SJSA1 (cell line): Measurements from ENCODE around the gene LYPD4. TPM values are rescaled to one million over a fixed set of nuclear protein-coding genes. Genes with fewer than 3 reads are reported as not detected.

Experiments used
- DNase-seq, 2 experiments: peaks; one replicate each; pipeline ENCODE4 v3.0.0-alpha.2; 2015 to 2020; ENCODE audit warnings: low spot score in 2 of 2, low read depth in 1 of 2
- H3K27ac ChIP-seq: fragments of 250-450 bp; sonication (Bioruptor Pico); 2 replicates; pipeline ENCODE4 v1.5.1; 2020; ENCODE audit warnings: mild to moderate bottlenecking, moderate library complexity
- H3K27me3 ChIP-seq: fragments of 250-450 bp; sonication (Bioruptor Pico); replicated peaks from 2 replicates; pipeline ENCODE4 v1.5.1; 2020; ENCODE audit warnings: mild to moderate bottlenecking, moderate library complexity
- H3K36me3 ChIP-seq: fragments of 250-450 bp; sonication (Bioruptor Pico); 2 replicates; pipeline ENCODE4 v1.5.1; 2020; ENCODE audit warnings: mild to moderate bottlenecking
- H3K4me1 ChIP-seq: fragments of 250-450 bp; sonication (Bioruptor Pico); replicated peaks from 2 replicates; pipeline ENCODE4 v1.6.1; 2021; ENCODE audit warnings: mild to moderate bottlenecking
- H3K4me3 ChIP-seq: fragments of 250-450 bp; sonication (Bioruptor Pico); 2 replicates; pipeline ENCODE4 v1.5.1; 2020; ENCODE audit warnings: mild to moderate bottlenecking
- H3K9me3 ChIP-seq: fragments of 250-450 bp; sonication (Bioruptor Pico); replicated peaks from 2 replicates; pipeline ENCODE4 v1.5.1; 2020; ENCODE audit warnings: mild to moderate bottlenecking
- total RNA-seq: library from RNA; depleted of rRNA; stranded (reverse); fragments of >200 nt; shearing (Covaris generic); gene quantifications from 2 replicates; pipeline ENCODE4 v1.2.3, GENCODE V29; 2014

LYPD4 gene
- total RNA-seq, 1 experiment from 2014 or later, result not detected

GRCh38 chr19:41853344-41853743 lies 8.9 kb upstream of the LYPD4 start:
- DNase-seq, result no peak
- H3K4me3 ChIP-seq, result no peak overlapping the region
- no peaks in the 10 kb centered on the region for H3K36me3 ChIP-seq
- H3K9me3 ChIP-seq, result no peaks in the 10 kb centered on the region
- no peak overlapping the region for H3K27ac ChIP-seq
- peaks cover 71% of the 10 kb centered on the region for H3K27me3 ChIP-seq
- no peaks in the 10 kb centered on the region for H3K4me1 ChIP-seq

GRCh38 chr19:41851456-41851855 lies 7.0 kb upstream of the LYPD4 start:
- peaks cover 59% of the 10 kb centered on the region for H3K27me3 ChIP-seq
- H3K9me3 ChIP-seq, result no peaks in the 10 kb centered on the region
- no peak for DNase-seq
- no peak overlapping the region for H3K4me3 ChIP-seq
- H3K4me1 ChIP-seq, result no peaks in the 10 kb centered on the region
- H3K27ac ChIP-seq, result no peak overlapping the region
- H3K36me3 ChIP-seq, result no peaks in the 10 kb centered on the region

GRCh38 chr19:41850381-41850780 lies 5.9 kb upstream of the LYPD4 start:
- Histone ChIP-seq H3K27ac (no peak overlapping the region), H3K27me3 (peaks cover 57% of the 10 kb centered on the region)

GRCh38 chr19:41849067-41849466 lies 4.6 kb upstream of the LYPD4 start:
- H3K27me3 ChIP-seq, result peaks cover 46% of the 10 kb centered on the region

More at GRCh38 chr19:41850381-41850780, 5.9 kb upstream of the LYPD4 start:
- no peak overlapping the region for H3K4me3 ChIP-seq
- H3K36me3 ChIP-seq, result no peaks in the 10 kb centered on the region
- no peak for DNase-seq
- H3K4me1 ChIP-seq, result no peaks in the 10 kb centered on the region
- no peaks in the 10 kb centered on the region for H3K9me3 ChIP-seq

GRCh38 chr19:41848666-41849065 lies 4.2 kb upstream of the LYPD4 start:
- DNase-seq, result no peak

More at GRCh38 chr19:41849067-41849466, 4.6 kb upstream of the LYPD4 start:
- Histone ChIP-seq H3K4me3 (no peak overlapping the region), H3K27ac (no peak overlapping the region), H3K36me3 (no peaks in the 10 kb centered on the region), H3K4me1 (no peaks in the 10 kb centered on the region), H3K9me3 (no peaks in the 10 kb centered on the region)
- DNase-seq, result no peak

GRCh38 chr19:41847351-41848105 lies 3.0 kb upstream of the LYPD4 start:
- Histone ChIP-seq H3K4me3 (no peak overlapping the region), H3K4me1 (no peaks in the 10 kb centered on the region), H3K27me3 (peaks cover 30% of the 10 kb centered on the region), H3K9me3 (no peaks in the 10 kb centered on the region), H3K27ac (no peak overlapping the region), H3K36me3 (no peaks in the 10 kb centered on the region)
- no peak for DNase-seq

More at GRCh38 chr19:41848666-41849065, 4.2 kb upstream of the LYPD4 start:
- Histone ChIP-seq H3K36me3 (no peaks in the 10 kb centered on the region), H3K4me1 (no peaks in the 10 kb centered on the region), H3K9me3 (no peaks in the 10 kb centered on the region), H3K27ac (no peak overlapping the region), H3K4me3 (no peak overlapping the region), H3K27me3 (peaks cover 42% of the 10 kb centered on the region)

- Histone ChIP-seq H3K4me1 (no peaks in the 10 kb centered on the region), H3K36me3 (no peaks in the 10 kb centered on the region), H3K27me3 (peaks cover 23% of the 10 kb centered on the region), H3K9me3 (no peaks in the 10 kb centered on the region), H3K4me3 (no peak overlapping the region), H3K27ac (no peak overlapping the region)
- DNase-seq, result no peak
Observed at GRCh38 chr19:41845051-41845590, 638 bp upstream of the LYPD4 start.

- DNase-seq, result no peak
- H3K4me3 ChIP-seq, result no peak within 1 kb of the TSS
- no peaks in the 10 kb centered on the region for H3K4me1 ChIP-seq
- no peaks in the 10 kb centered on the region for H3K9me3 ChIP-seq
- no peaks in the 10 kb centered on the region for H3K36me3 ChIP-seq
- peaks cover 26% of the 10 kb centered on the region for H3K27me3 ChIP-seq
- H3K27ac ChIP-seq, result no peak within 1 kb of the TSS
Observed at GRCh38 chr19:41845001-41845050, 343 bp upstream of the LYPD4 start, which contains the start of gene DMRTC2. Gene DMRTC2 (plus strand): TSS chr19:41845042. CDS start chr19:41847429, 2,387 bp downstream.

- no peaks in the 10 kb centered on the region for H3K36me3 ChIP-seq
- no peaks in the 10 kb centered on the region for H3K4me1 ChIP-seq
- no peak overlapping the region for H3K27ac ChIP-seq
- no peaks in the 10 kb centered on the region for H3K9me3 ChIP-seq
- no peak for DNase-seq
- peaks cover 26% of the 10 kb centered on the region for H3K27me3 ChIP-seq
- no peak overlapping the region for H3K4me3 ChIP-seq
Observed at GRCh38 chr19:41843371-41843770, 1.1 kb downstream of the LYPD4 start.

GRCh38 chr19:41839211-41839610 lies 5.3 kb downstream of the LYPD4 start:
- H3K4me1 ChIP-seq, result no peaks in the 10 kb centered on the region
- peaks cover 52% of the 10 kb centered on the region for H3K27me3 ChIP-seq
- H3K9me3 ChIP-seq, result no peaks in the 10 kb centered on the region; the same call in 1 of the 2 replicates
- no peak for DNase-seq
- H3K36me3 ChIP-seq, result no peaks in the 10 kb centered on the region
- H3K27ac ChIP-seq, result no peak overlapping the region
- no peak overlapping the region for H3K4me3 ChIP-seq

GRCh38 chr19:41837981-41838708 lies 6.3 kb downstream of the LYPD4 start:
- no peaks in the 10 kb centered on the region for H3K4me1 ChIP-seq
- no peaks in the 10 kb centered on the region for H3K36me3 ChIP-seq
- H3K27me3 ChIP-seq, result peaks cover 59% of the 10 kb centered on the region

GRCh38 chr19:41821003-41821735 lies 23.3 kb downstream of the LYPD4 start:
- no peaks in the 10 kb centered on the region for H3K4me1 ChIP-seq
- H3K36me3 ChIP-seq, result no peaks in the 10 kb centered on the region
- DNase-seq, result no peak
- H3K4me3 ChIP-seq, result no peak overlapping the region
- peaks cover 36% of the 10 kb centered on the region for H3K27me3 ChIP-seq
- no peaks in the 10 kb centered on the region for H3K9me3 ChIP-seq
- H3K27ac ChIP-seq, result no peak overlapping the region

More at GRCh38 chr19:41837981-41838708, 6.3 kb downstream of the LYPD4 start:
- no peaks in the 10 kb centered on the region; the same call in 1 of the 2 replicates for H3K9me3 ChIP-seq
- no peak for DNase-seq
- H3K27ac ChIP-seq, result no peak overlapping the region
- H3K4me3 ChIP-seq, result no peak overlapping the region

GRCh38 chr19:41816761-41817160 lies 27.7 kb downstream of the LYPD4 start:
- Histone ChIP-seq H3K27me3 (peaks cover 19% of the 10 kb centered on the region), H3K4me1 (no peaks in the 10 kb centered on the region), H3K36me3 (no peaks in the 10 kb centered on the region), H3K4me3 (no peak overlapping the region), H3K9me3 (no peaks in the 10 kb centered on the region), H3K27ac (no peak overlapping the region)
- DNase-seq, result no peak

- DNase-seq, result no peak
- no peaks in the 10 kb centered on the region for H3K9me3 ChIP-seq
Observed at GRCh38 chr19:41815301-41815700, 29.2 kb downstream of the LYPD4 start.

More at GRCh38 chr19:41815301-41815700, 29.2 kb downstream of the LYPD4 start:
- Histone ChIP-seq H3K27ac (no peak overlapping the region), H3K4me3 (no peak overlapping the region), H3K36me3 (no peaks in the 10 kb centered on the region), H3K27me3 (peaks cover 10% of the 10 kb centered on the region), H3K4me1 (no peaks in the 10 kb centered on the region)
